ENCODE results near the gene DBF4.

The DBF4 gene

GRCh38 chr7:87875151-87876039, 898 bp upstream of the DBF4 start:
- no peak for TF ChIP-seq CTCF (IDR thresholded peaks at IDR 0.05; ENCODE audit: insufficient read depth, low read depth, low read length, missing control alignments)
- peak overlapping the region; percentile 59 for H3K4me3 ChIP-seq (ENCODE audit: low read depth, low read length)
- DNase-seq (ENCODE audit: low read depth) = peak; percentile 38

GRCh38 chr7:87876869-87877234, 559 bp downstream of the DBF4 start:
- peak overlapping the region; percentile 100 for H3K4me3 ChIP-seq (ENCODE audit: low read depth, low read length)
- peak; percentile 66 for DNase-seq (ENCODE audit: low read depth)
- no peak for TF ChIP-seq CTCF (IDR thresholded peaks at IDR 0.05; ENCODE audit: insufficient read depth, low read depth, low read length, missing control alignments)

GRCh38 chr7:87877366-87878040, 1.2 kb downstream of the DBF4 start:
- no peak for TF ChIP-seq CTCF (IDR thresholded peaks at IDR 0.05; ENCODE audit: insufficient read depth, low read depth, low read length, missing control alignments)
- peak overlapping the region; percentile 100 for H3K4me3 ChIP-seq (ENCODE audit: low read depth, low read length)
- DNase-seq (ENCODE audit: low read depth) = no peak

GRCh38 chr7:87878208-87878735, 2.0 kb downstream of the DBF4 start:
- DNase-seq (ENCODE audit: low read depth) = no peak
- TF ChIP-seq CTCF (IDR thresholded peaks at IDR 0.05; ENCODE audit: insufficient read depth, low read depth, low read length, missing control alignments) = no peak
- H3K4me3 ChIP-seq (ENCODE audit: low read depth, low read length) = peak overlapping the region; percentile 100

- no peak overlapping the region for H3K4me3 ChIP-seq (ENCODE audit: low read depth, low read length)
- no peak for TF ChIP-seq CTCF (IDR thresholded peaks at IDR 0.05; ENCODE audit: insufficient read depth, low read depth, low read length, missing control alignments)
- no peak for DNase-seq (ENCODE audit: low read depth)
These were observed 6.1 kb downstream of the DBF4 start for GRCh38 chr7:87882151-87882937.

GRCh38 chr7:87885018-87885417, 8.7 kb downstream of the DBF4 start:
- H3K4me3 ChIP-seq (ENCODE audit: low read depth, low read length) = no peak overlapping the region
- DNase-seq (ENCODE audit: low read depth) = no peak
- TF ChIP-seq CTCF (IDR thresholded peaks at IDR 0.05; ENCODE audit: insufficient read depth, low read depth, low read length, missing control alignments) = no peak
